Measurements from ENCODE around the gene SPIB. TPM values are rescaled to one million over a fixed set of nuclear protein-coding genes. Genes with fewer than 3 reads are reported as not detected.
"Not testable (repeated sequence)": the region's sequence is repeated elsewhere in the genome, so short reads cannot be mapped to it uniquely, and the experiment has no call there.

SPIB gene
- total RNA-seq, 2 experiments from 2014 or later, result 1.6 TPM

- Mint-ChIP-seq H3K36me3 (peaks cover 28% of the 10 kb centered on the region), H3K9me3 (no peaks in the 10 kb centered on the region)
- peak; percentile 99 for DNase-seq
These were observed 34.7 kb upstream of the SPIB start, which contains the start of gene POLD1 for GRCh38 chr19:50383852-50384684. POLD1 (plus strand) TSS chr19:50384347; CDS start chr19:50398852, 14,505 bp downstream.

GRCh38 chr19:50384685-50385535 is 33.8 kb upstream of the SPIB start:
- Mint-ChIP-seq H3K4me3 (peak overlapping the region; percentile 95), H3K27me3 (peaks cover 6% of the 10 kb centered on the region), H3K9me3 (no peaks in the 10 kb centered on the region), H3K4me1 (peaks cover 28% of the 10 kb centered on the region), H3K27ac (peak overlapping the region; percentile 99), H3K36me3 (peaks cover 27% of the 10 kb centered on the region)
- no peak for DNase-seq

More at GRCh38 chr19:50383852-50384684, 34.7 kb upstream of the SPIB start, which contains the start of gene POLD1:
- H3K4me1 Mint-ChIP-seq, result peaks cover 33% of the 10 kb centered on the region
- H3K27ac Mint-ChIP-seq, result peak within 1 kb of the TSS; percentile 99
- H3K4me3 Mint-ChIP-seq, result peak within 1 kb of the TSS; percentile 95
- peaks cover 6% of the 10 kb centered on the region for H3K27me3 Mint-ChIP-seq

- Mint-ChIP-seq H3K27me3 (peaks cover 6% of the 10 kb centered on the region), H3K4me3 (peak overlapping the region; percentile 32), H3K27ac (no peak overlapping the region), H3K36me3 (peaks cover 42% of the 10 kb centered on the region), H3K4me1 (peaks cover 26% of the 10 kb centered on the region), H3K9me3 (no peaks in the 10 kb centered on the region)
- no peak for DNase-seq
These were observed 31.4 kb upstream of the SPIB start for GRCh38 chr19:50387176-50387867.

- H3K27ac Mint-ChIP-seq, result no peak overlapping the region
- no peak for DNase-seq
- no peaks in the 10 kb centered on the region for H3K9me3 Mint-ChIP-seq
- peaks cover 43% of the 10 kb centered on the region for H3K36me3 Mint-ChIP-seq
- peaks cover 26% of the 10 kb centered on the region for H3K4me1 Mint-ChIP-seq
- peaks cover 6% of the 10 kb centered on the region for H3K27me3 Mint-ChIP-seq
- H3K4me3 Mint-ChIP-seq, result no peak overlapping the region
These were observed 30.9 kb upstream of the SPIB start for GRCh38 chr19:50387868-50388245.

- not testable (repeated sequence) for DNase-seq, H3K27ac Mint-ChIP-seq
These were observed 28.4 kb upstream of the SPIB start for GRCh38 chr19:50390295-50390694.

GRCh38 chr19:50390952-50391351 is 27.8 kb upstream of the SPIB start:
- not testable (repeated sequence) for H3K9me3 Mint-ChIP-seq, H3K27ac Mint-ChIP-seq, H3K4me1 Mint-ChIP-seq, H3K4me3 Mint-ChIP-seq, H3K27me3 Mint-ChIP-seq, DNase-seq
- H3K36me3 Mint-ChIP-seq, result peaks cover 43% of the 10 kb centered on the region

More at GRCh38 chr19:50390295-50390694, 28.4 kb upstream of the SPIB start:
- not testable (repeated sequence) for H3K4me1 Mint-ChIP-seq, H3K9me3 Mint-ChIP-seq, H3K27me3 Mint-ChIP-seq, H3K4me3 Mint-ChIP-seq
- H3K36me3 Mint-ChIP-seq, result peaks cover 44% of the 10 kb centered on the region

GRCh38 chr19:50392759-50393158 is 26.0 kb upstream of the SPIB start:
- H3K9me3 Mint-ChIP-seq, result no peaks in the 10 kb centered on the region
- no peak overlapping the region for H3K27ac Mint-ChIP-seq
- H3K36me3 Mint-ChIP-seq, result peaks cover 35% of the 10 kb centered on the region
- peaks cover 1% of the 10 kb centered on the region for H3K4me1 Mint-ChIP-seq
- no peak for DNase-seq
- no peak overlapping the region for H3K4me3 Mint-ChIP-seq
- H3K27me3 Mint-ChIP-seq, result no peaks in the 10 kb centered on the region

GRCh38 chr19:50393589-50393988 is 25.1 kb upstream of the SPIB start:
- Mint-ChIP-seq H3K36me3 (peaks cover 32% of the 10 kb centered on the region), H3K27me3 (no peaks in the 10 kb centered on the region), H3K4me3 (no peak overlapping the region), H3K27ac (no peak overlapping the region), H3K4me1 (no peaks in the 10 kb centered on the region), H3K9me3 (no peaks in the 10 kb centered on the region)
- no peak for DNase-seq

- H3K36me3 Mint-ChIP-seq, result peaks cover 32% of the 10 kb centered on the region
- no peak for DNase-seq
- no peaks in the 10 kb centered on the region for H3K4me1 Mint-ChIP-seq
- H3K4me3 Mint-ChIP-seq, result no peak overlapping the region
- no peaks in the 10 kb centered on the region for H3K9me3 Mint-ChIP-seq
- H3K27me3 Mint-ChIP-seq, result no peaks in the 10 kb centered on the region
- H3K27ac Mint-ChIP-seq, result no peak overlapping the region
These were observed 24.7 kb upstream of the SPIB start for GRCh38 chr19:50394017-50394416.

GRCh38 chr19:50398675-50399367 is 19.9 kb upstream of the SPIB start:
- H3K27me3 Mint-ChIP-seq, result no peaks in the 10 kb centered on the region
- H3K4me1 Mint-ChIP-seq, result peaks cover 2% of the 10 kb centered on the region
- peaks cover 11% of the 10 kb centered on the region for H3K36me3 Mint-ChIP-seq
- no peak overlapping the region for H3K4me3 Mint-ChIP-seq
- H3K27ac Mint-ChIP-seq, result no peak overlapping the region
- DNase-seq, result no peak
- H3K9me3 Mint-ChIP-seq, result no peaks in the 10 kb centered on the region

- no peaks in the 10 kb centered on the region for H3K9me3 Mint-ChIP-seq
- peaks cover 7% of the 10 kb centered on the region for H3K36me3 Mint-ChIP-seq
- H3K27ac Mint-ChIP-seq, result no peak overlapping the region
- no peak for DNase-seq
- H3K4me1 Mint-ChIP-seq, result peaks cover 2% of the 10 kb centered on the region
- no peak overlapping the region for H3K4me3 Mint-ChIP-seq
- H3K27me3 Mint-ChIP-seq, result no peaks in the 10 kb centered on the region
These were observed 19.4 kb upstream of the SPIB start for GRCh38 chr19:50399368-50399745.

- no peaks in the 10 kb centered on the region for H3K27me3 Mint-ChIP-seq
- no peak overlapping the region for H3K27ac Mint-ChIP-seq
- H3K4me1 Mint-ChIP-seq, result peaks cover 2% of the 10 kb centered on the region
- H3K36me3 Mint-ChIP-seq, result peaks cover 12% of the 10 kb centered on the region
- DNase-seq, result no peak
- no peak overlapping the region for H3K4me3 Mint-ChIP-seq
- no peaks in the 10 kb centered on the region for H3K9me3 Mint-ChIP-seq
These were observed 16.9 kb upstream of the SPIB start for GRCh38 chr19:50401605-50402450.

GRCh38 chr19:50402544-50403301 is 16.0 kb upstream of the SPIB start:
- Mint-ChIP-seq H3K27me3 (no peaks in the 10 kb centered on the region), H3K27ac (no peak overlapping the region), H3K36me3 (peaks cover 15% of the 10 kb centered on the region), H3K4me3 (no peak overlapping the region), H3K4me1 (peaks cover 2% of the 10 kb centered on the region), H3K9me3 (no peaks in the 10 kb centered on the region)
- no peak for DNase-seq

All from activated naive CD8-positive, alpha-beta T cell treated with anti-CD3 and anti-CD28 coated beads for 36 hours (primary cell).